Mesenchymal stem cell (in vitro differentiated cells and primary cell): ENCODE measurements around the gene CRACR2A.

Experiments
- DNase-seq: peaks from one replicate; pipeline ENCODE4 v3.0.0-alpha.2; 2013
- H2AFZ ChIP-seq: one replicate; pipeline ENCODE4 v1.6.1; 2013; ENCODE audit warnings: low read depth, mild to moderate bottlenecking, control low read depth, inconsistent platforms, low read length, moderate library complexity
- H2AK5ac ChIP-seq: 2 replicates; pipeline ENCODE4 v1.6.1; 2013; ENCODE audit warnings: low read length, moderate library complexity, mild to moderate bottlenecking, inconsistent platforms; ENCODE audit not compliant: severe bottlenecking
- H2BK120ac ChIP-seq: one replicate; pipeline ENCODE4 v1.6.1; 2013; ENCODE audit warnings: low read depth, mild to moderate bottlenecking, inconsistent platforms, low read length, moderate library complexity
- H2BK12ac ChIP-seq, 2 experiments: one replicate each; pipeline ENCODE4 v1.6.1; 2013; ENCODE audit warnings: inconsistent platforms in 2 of 2, low read length in 2 of 2, mild to moderate bottlenecking in 2 of 2, moderate library complexity in 2 of 2, control low read depth in 1 of 2
- H2BK15ac ChIP-seq: one replicate; pipeline ENCODE4 v1.6.1; 2013; ENCODE audit warnings: mild to moderate bottlenecking, low read depth, inconsistent platforms; ENCODE audit not compliant: poor library complexity, severe bottlenecking
- H2BK5ac ChIP-seq: 2 replicates; pipeline ENCODE4 v1.6.1; 2013; ENCODE audit warnings: low read depth, mild to moderate bottlenecking, low read length, control low read depth, inconsistent platforms; ENCODE audit not compliant: poor library complexity, severe bottlenecking
- H3K14ac ChIP-seq, 2 experiments: one replicate each; pipeline ENCODE4 v1.6.1; 2013; ENCODE audit warnings: inconsistent platforms in 2 of 2, low read length in 2 of 2, control low read depth in 1 of 2, mild to moderate bottlenecking in 1 of 2, moderate library complexity in 1 of 2
- H3K18ac ChIP-seq, 2 experiments: one replicate each; pipeline ENCODE4 v1.6.1; 2013; ENCODE audit warnings: inconsistent platforms in 2 of 2, low read length in 2 of 2, control low read depth in 1 of 2, low read depth in 1 of 2, mild to moderate bottlenecking in 1 of 2
- H3K23ac ChIP-seq, 2 experiments: one replicate each; pipeline ENCODE4 v1.6.1; 2013; ENCODE audit warnings: inconsistent platforms in 2 of 2, low read length in 2 of 2, mild to moderate bottlenecking in 2 of 2, moderate library complexity in 2 of 2, control low read depth in 1 of 2
- H3K27ac ChIP-seq: 2 replicates; pipeline ENCODE4 v1.5.1; 2013; ENCODE audit warnings: mild to moderate bottlenecking, moderate library complexity, low read length, control low read depth, inconsistent platforms; ENCODE audit not compliant: poor library complexity, severe bottlenecking
- H3K27me3 ChIP-seq, 2 experiments: 2 replicates each; pipeline versions ENCODE4 v1.6.1 to v1.7.0; 2013; ENCODE audit warnings: low read length in 2 of 2, mild to moderate bottlenecking in 2 of 2, moderate library complexity in 2 of 2, control low read depth in 1 of 2, inconsistent platforms in 1 of 2; ENCODE audit not compliant: control insufficient read depth in 1 of 2, insufficient read depth in 1 of 2
- H3K36me3 ChIP-seq, 2 experiments: 2 replicates each; pipeline versions ENCODE4 v1.6.1 to v1.7.0; 2013; ENCODE audit warnings: low read length in 2 of 2, control low read depth in 1 of 2, inconsistent platforms in 1 of 2, low read depth in 1 of 2, mild to moderate bottlenecking in 1 of 2; ENCODE audit not compliant: insufficient read depth in 2 of 2, control insufficient read depth in 1 of 2
- H3K4ac ChIP-seq, 2 experiments: one replicate each; pipeline ENCODE4 v1.6.1; 2013; ENCODE audit warnings: inconsistent platforms in 2 of 2, low read length in 2 of 2, mild to moderate bottlenecking in 2 of 2, moderate library complexity in 2 of 2, control low read depth in 1 of 2, low read depth in 1 of 2
- H3K4me1 ChIP-seq: 2 replicates; pipeline ENCODE4 v1.6.1; 2013; ENCODE audit warnings: low read depth, low read length, control low read depth; ENCODE audit not compliant: control insufficient read depth, insufficient read depth
- H3K4me2 ChIP-seq: 2 replicates; pipeline ENCODE4 v1.6.1; 2013; ENCODE audit warnings: low read length, mild to moderate bottlenecking, inconsistent platforms; ENCODE audit not compliant: poor library complexity, severe bottlenecking
- H3K4me3 ChIP-seq, 2 experiments: 2 replicates each; pipeline versions ENCODE4 v1.5.1 to v1.7.0; 2013; ENCODE audit warnings: low read length in 2 of 2, mild to moderate bottlenecking in 2 of 2, control low read depth in 1 of 2, low read depth in 1 of 2; ENCODE audit not compliant: insufficient read depth in 1 of 2
- H3K79me1 ChIP-seq: replicated peaks from 2 replicates; pipeline ENCODE4 v1.6.1; 2013; ENCODE audit warnings: mild to moderate bottlenecking, control low read depth, low read length, inconsistent platforms; ENCODE audit not compliant: poor library complexity, severe bottlenecking
- H3K9ac ChIP-seq: 2 replicates; pipeline ENCODE4 v1.7.0; 2013; ENCODE audit warnings: mild to moderate bottlenecking, low read length, moderate library complexity
- H3K9me3 ChIP-seq: 2 replicates; pipeline ENCODE4 v1.7.0; 2013; ENCODE audit warnings: mild to moderate bottlenecking, low read length; ENCODE audit not compliant: control insufficient read depth
- H4K8ac ChIP-seq: one replicate; pipeline ENCODE4 v1.6.1; 2013; ENCODE audit warnings: inconsistent platforms, mild to moderate bottlenecking, low read length, moderate library complexity
- H4K91ac ChIP-seq: one replicate; pipeline ENCODE4 v1.6.1; 2013; ENCODE audit warnings: mild to moderate bottlenecking, low read length, inconsistent platforms
- WGBS: methylation state at CpG from one replicate; pipeline ENCODE4 v1.1.7; 2013; ENCODE audit warnings: mixed read lengths; 5-methylcytosine and 5-hydroxymethylcytosine counted together

CRACR2A gene

DNA sequence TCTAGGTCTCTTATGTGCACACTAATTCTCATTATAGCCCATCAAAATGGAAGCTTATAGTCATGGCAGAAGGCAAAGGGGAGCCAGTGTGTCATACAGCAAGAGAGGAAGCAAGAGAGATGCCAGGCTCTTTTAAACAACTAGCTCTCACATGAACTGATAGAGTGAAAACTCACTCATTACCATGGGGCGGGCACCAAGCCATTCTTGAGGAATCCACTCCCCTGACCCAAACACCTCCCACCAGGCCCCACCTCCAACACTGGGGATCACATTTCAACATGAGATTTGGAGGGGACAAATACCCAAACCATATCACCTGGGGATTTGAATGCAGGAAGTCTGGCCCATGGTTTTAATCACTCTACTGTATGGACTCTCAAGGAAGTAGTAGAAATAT, 36.9 kb upstream of the CRACR2A start:
- H3K23ac ChIP-seq = no peak overlapping the region
- H3K27ac ChIP-seq = no peak overlapping the region
- no peak for DNase-seq
- no peaks in the 10 kb centered on the region for H3K4me1 ChIP-seq
- H2BK15ac ChIP-seq = no peak overlapping the region
- no peak overlapping the region for H2AFZ ChIP-seq
- no peak overlapping the region for H3K4me3 ChIP-seq
- no peak overlapping the region for H3K9ac ChIP-seq
- H3K79me1 ChIP-seq = no peaks in the 10 kb centered on the region
- H4K8ac ChIP-seq = no peak overlapping the region
- no peak overlapping the region for H2BK5ac ChIP-seq
- no peaks in the 10 kb centered on the region for H3K27me3 ChIP-seq
- no peak overlapping the region for H4K91ac ChIP-seq
- H3K36me3 ChIP-seq = no peaks in the 10 kb centered on the region
- no peak overlapping the region for H3K4ac ChIP-seq
- no peak overlapping the region for H2BK12ac ChIP-seq
- H3K14ac ChIP-seq = no peak overlapping the region
- 92% methylated on average over 1 of the region's 1 CpG for WGBS
- H3K9me3 ChIP-seq = no peaks in the 10 kb centered on the region
- no peak overlapping the region for H3K4me2 ChIP-seq
- no peak overlapping the region for H3K18ac ChIP-seq
- no peak overlapping the region for H2AK5ac ChIP-seq
- H2BK120ac ChIP-seq = no peak overlapping the region

- Histone ChIP-seq H4K91ac (no peak overlapping the region), H3K27me3 (peaks cover 4 to 14% of the 10 kb centered on the region in 2 experiments), H3K79me1 (no peaks in the 10 kb centered on the region), H2AK5ac (no peak overlapping the region), H2AFZ (no peak overlapping the region), H3K23ac (no peak overlapping the region), H2BK5ac (no peak overlapping the region), H3K27ac (no peak overlapping the region), H2BK120ac (no peak overlapping the region), H3K36me3 (no peaks in the 10 kb centered on the region), H4K8ac (no peak overlapping the region), H2BK15ac (no peak overlapping the region), H3K18ac (no peak overlapping the region), H3K9ac (no peak overlapping the region), H2BK12ac (no peak overlapping the region), H3K14ac (no peak overlapping the region), H3K4me3 (no peak overlapping the region), H3K9me3 (no peaks in the 10 kb centered on the region), H3K4me1 (peaks cover 2% of the 10 kb centered on the region), H3K4ac (no peak overlapping the region), H3K4me2 (no peak overlapping the region)
- WGBS = 67% methylated on average over 3 of the region's 3 CpGs
- DNase-seq = peak; percentile 48
These were observed 24.4 kb upstream of the CRACR2A start for GRCh38 chr12:3777206-3777809.

DNA sequence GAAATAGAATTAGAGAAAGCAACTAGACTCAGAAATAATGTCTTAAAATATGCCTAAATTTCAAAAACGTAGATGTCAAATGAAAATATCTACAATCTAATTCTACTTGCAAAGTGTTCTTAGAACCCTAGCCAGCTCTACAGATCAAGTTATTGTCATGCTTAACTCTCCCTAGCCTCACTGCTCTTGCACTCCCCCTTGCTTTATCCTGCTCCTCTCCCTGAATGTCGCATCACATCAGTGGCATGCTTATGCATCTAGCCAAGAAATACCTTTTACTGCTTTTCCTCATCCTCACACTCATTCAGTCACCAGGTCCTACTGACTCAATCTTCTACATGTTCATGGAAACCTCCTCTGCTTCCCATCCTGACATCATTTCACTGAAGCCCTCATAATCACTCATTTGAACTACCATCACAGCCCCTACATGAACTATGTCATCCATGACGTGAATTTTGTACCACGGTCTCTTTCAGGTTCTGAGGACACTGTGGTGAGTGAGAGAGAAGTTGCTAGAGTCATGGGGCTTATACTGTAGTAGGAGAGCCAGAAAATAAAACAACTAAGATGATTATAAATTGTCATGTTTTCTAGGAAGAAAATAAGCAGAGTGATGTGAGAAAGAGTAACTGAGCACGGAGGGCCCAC, 22.6 kb upstream of the CRACR2A start:
- Histone ChIP-seq H3K23ac (no peak overlapping the region), H3K4me1 (peaks cover 2% of the 10 kb centered on the region), H4K8ac (no peak overlapping the region), H2AK5ac (no peak overlapping the region), H2BK15ac (no peak overlapping the region), H3K27ac (no peak overlapping the region), H2BK5ac (no peak overlapping the region), H3K9me3 (no peaks in the 10 kb centered on the region), H3K79me1 (no peaks in the 10 kb centered on the region), H3K27me3 (peaks cover 4 to 14% of the 10 kb centered on the region in 2 experiments), H3K4ac (no peak overlapping the region), H4K91ac (no peak overlapping the region), H3K36me3 (no peaks in the 10 kb centered on the region), H3K9ac (no peak overlapping the region), H2AFZ (no peak overlapping the region), H3K4me3 (no peak overlapping the region), H2BK12ac (no peak overlapping the region), H3K4me2 (no peak overlapping the region), H2BK120ac (no peak overlapping the region), H3K14ac (peak overlapping the region in 1 of 2 experiments; percentile 37), H3K18ac (no peak overlapping the region)
- DNase-seq = no peak
- 75% methylated on average over 5 of the region's 5 CpGs for WGBS

DNA sequence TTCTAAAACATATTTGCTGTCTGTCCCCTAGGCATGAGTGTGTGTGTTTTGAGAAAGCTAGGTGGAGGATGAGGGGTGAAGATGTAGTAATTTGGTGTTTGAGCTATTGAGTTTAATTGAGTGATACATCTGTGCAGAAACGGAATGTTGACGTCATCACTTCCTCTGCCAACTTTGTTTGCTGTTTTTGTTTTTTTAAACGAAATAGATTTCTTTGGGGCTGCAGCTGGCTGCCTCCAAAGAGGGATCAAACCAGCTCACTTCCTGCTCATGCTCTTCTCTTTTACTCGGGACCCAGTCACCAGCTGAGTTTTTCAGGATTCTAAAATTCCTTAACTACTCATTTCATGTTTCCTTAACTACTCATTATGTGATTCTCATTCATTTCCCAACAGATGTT, 19.5 kb upstream of the CRACR2A start:
- 38% methylated on average over 4 of the region's 4 CpGs for WGBS
- Histone ChIP-seq H3K4me1 (peaks cover 2% of the 10 kb centered on the region), H2AFZ (no peak overlapping the region), H3K23ac (no peak overlapping the region), H2BK15ac (no peak overlapping the region), H3K79me1 (no peaks in the 10 kb centered on the region), H3K14ac (no peak overlapping the region), H3K9ac (no peak overlapping the region), H3K27me3 (peaks cover 4 to 14% of the 10 kb centered on the region in 2 experiments), H2AK5ac (no peak overlapping the region), H4K91ac (no peak overlapping the region), H3K9me3 (no peaks in the 10 kb centered on the region), H4K8ac (no peak overlapping the region), H3K36me3 (no peaks in the 10 kb centered on the region), H3K4ac (no peak overlapping the region), H3K27ac (no peak overlapping the region), H2BK120ac (no peak overlapping the region), H2BK12ac (no peak overlapping the region), H3K18ac (no peak overlapping the region), H3K4me2 (no peak overlapping the region), H3K4me3 (no peak overlapping the region), H2BK5ac (no peak overlapping the region)
- DNase-seq = no peak
